KG1 (cell line): Measurements from ENCODE around the gene PHACTR3.

ENCODE experiments used
- DNase-seq: peaks from one replicate; lab custom pipeline; 2025; lab: John Stamatoyannopoulos, UW

Gene PHACTR3

GRCh38 chr20:59696476-59696875 is 92.1 kb downstream of the PHACTR3 start:
- DNase-seq: no peak

- no peak for DNase-seq
These were observed 92.7 kb downstream of the PHACTR3 start for GRCh38 chr20:59697068-59697467.

GRCh38 chr20:59698598-59698997 is 94.3 kb downstream of the PHACTR3 start:
- DNase-seq: no peak

- no peak for DNase-seq
These were observed 96.9 kb downstream of the PHACTR3 start for GRCh38 chr20:59701236-59701635.

GRCh38 chr20:59703046-59703445 is 98.7 kb downstream of the PHACTR3 start:
- no peak for DNase-seq

- DNase-seq: no peak
These were observed 101.5 kb downstream of the PHACTR3 start for GRCh38 chr20:59705651-59706399.

- no peak for DNase-seq
These were observed 102.0 kb downstream of the PHACTR3 start for GRCh38 chr20:59706400-59706693.

- no peak for DNase-seq
These were observed 104.0 kb downstream of the PHACTR3 start for GRCh38 chr20:59708326-59708725.

- DNase-seq: no peak
These were observed 105.3 kb downstream of the PHACTR3 start for GRCh38 chr20:59709636-59710035.

- no peak for DNase-seq
These were observed 113.7 kb downstream of the PHACTR3 start for GRCh38 chr20:59718071-59718470.

- no peak for DNase-seq
These were observed 114.4 kb downstream of the PHACTR3 start for GRCh38 chr20:59718751-59719150.

- DNase-seq: no peak
These were observed 115.7 kb downstream of the PHACTR3 start for GRCh38 chr20:59720013-59720412.

- no peak for DNase-seq
These were observed 117.0 kb downstream of the PHACTR3 start for GRCh38 chr20:59721386-59721785.

- DNase-seq: peak; percentile 30
These were observed 118.8 kb downstream of the PHACTR3 start for GRCh38 chr20:59723108-59723500.

GRCh38 chr20:59723607-59724456 is 119.5 kb downstream of the PHACTR3 start:
- no peak for DNase-seq

GRCh38 chr20:59724457-59725366 is 120.4 kb downstream of the PHACTR3 start:
- no peak for DNase-seq

GRCh38 chr20:59725476-59726280 is 121.3 kb downstream of the PHACTR3 start:
- DNase-seq: no peak

GRCh38 chr20:59726281-59726595 is 121.9 kb downstream of the PHACTR3 start:
- no peak for DNase-seq

GRCh38 chr20:59728722-59729430 is 124.5 kb downstream of the PHACTR3 start:
- DNase-seq: no peak

GRCh38 chr20:59729506-59729905 is 125.2 kb downstream of the PHACTR3 start:
- no peak for DNase-seq

GRCh38 chr20:59730722-59731121 is 126.4 kb downstream of the PHACTR3 start:
- no peak for DNase-seq
